Measurements from ENCODE around the gene NTNG2. TPM values are rescaled to one million over a fixed set of nuclear protein-coding genes. Genes with fewer than 3 reads are reported as not detected.

The NTNG2 gene
- total and polyA plus RNA-seq, 10 of the 15 experiments (the other 5 are each of a cell fraction or from before 2014, with no cell fraction given), result 0.37 to 0.79 (median 0.45) TPM; not detected in 6

GRCh38 chr9:132152231-132152630 is 9.6 kb upstream of the NTNG2 start:
- no peak for DNase-seq (ENCODE audit: low read depth, low spot score)
- in situ Hi-C loops (cut with MboI) (no loop called here), intact Hi-C loops (cut with micrococcal nuclease; ENCODE audit: unreplicated experiment) (no loop called here)
- whole genome bisulfite sequencing (ENCODE audit: insufficient coverage, insufficient replicate concordance, low lambda C conversion rate, missing lambda C conversion rate), result 59% methylated on average over 10 of the region's 10 CpGs
- Histone ChIP-seq H3K9me3 (replicated peaks; ENCODE audit: control insufficient read depth, insufficient read depth, low read length) (no peaks in the 10 kb centered on the region), H3K4me2 (ENCODE audit: control insufficient read depth, insufficient read depth) (no peak overlapping the region), H3K27ac (ENCODE audit: control insufficient read depth, insufficient read depth) (no peak overlapping the region), H3K27me3 (replicated peaks in 1 of 2; ENCODE audit: control insufficient read depth in 2 of 2, insufficient read depth in 2 of 2, low read length in 1 of 2) (no peaks in the 10 kb centered on the region; a peak in 3 of 4 replicates), H3K4me3 (no peak overlapping the region), H3K79me2 (ENCODE audit: control insufficient read depth, insufficient read depth, low read length) (no peaks in the 10 kb centered on the region), H3K4me1 (ENCODE audit: control insufficient read depth, insufficient read depth, low read length) (no peaks in the 10 kb centered on the region), H3K9ac (ENCODE audit: control insufficient read depth, insufficient read depth, low read length) (no peak overlapping the region), H2AFZ (ENCODE audit: control insufficient read depth, low read depth, low read length) (no peak overlapping the region), H3K36me3 (ENCODE audit: control insufficient read depth in 2 of 2, insufficient read depth in 2 of 2, low read length in 1 of 2) (no peaks in the 10 kb centered on the region), H4K20me1 (ENCODE audit: control insufficient read depth, insufficient read depth) (no peaks in the 10 kb centered on the region; the same call in 1 of the 2 replicates)
- no peak for ATAC-seq
- FAIRE-seq, result no peak
- no TSS peak for BruUV-seq (replicated peaks)
- RAD21 ChIA-PET (ENCODE audit: unreplicated experiment), result no interaction called here
- SMC1A ChIA-PET (ENCODE audit: uncharacterized antibody, unreplicated experiment), result no interaction called here
- POLR2A ChIA-PET, result no interaction called here
- TF ChIP-seq E4F1 (IDR thresholded peaks at IDR 0.05; ENCODE audit: borderline replicate concordance, partially characterized antibody), result no peak
- no peak for TF ChIP-seq SMC3 (IDR thresholded peaks at IDR 0.05; ENCODE audit: borderline replicate concordance, low read length)
- CTCF ChIA-PET, result no interaction called here

- SMC1A ChIA-PET (ENCODE audit: uncharacterized antibody, unreplicated experiment), result no interaction called here
- no peak overlapping the region for H3K9ac ChIP-seq (ENCODE audit: control insufficient read depth, insufficient read depth, low read length)
- no peaks in the 10 kb centered on the region for H3K4me1 ChIP-seq (ENCODE audit: control insufficient read depth, insufficient read depth, low read length)
- POLR2A ChIA-PET, result no interaction called here
- H4K20me1 ChIP-seq (ENCODE audit: control insufficient read depth, insufficient read depth), result no peaks in the 10 kb centered on the region; the same call in 1 of the 2 replicates
- BruUV-seq (replicated peaks), result no TSS peak
- intact Hi-C loops (cut with micrococcal nuclease; ENCODE audit: unreplicated experiment), result no loop called here
- H2AFZ ChIP-seq (ENCODE audit: control insufficient read depth, low read depth, low read length), result no peak overlapping the region
- no peaks in the 10 kb centered on the region for H3K79me2 ChIP-seq (ENCODE audit: control insufficient read depth, insufficient read depth, low read length)
- H3K27me3 ChIP-seq (replicated peaks in 1 of 2; ENCODE audit: control insufficient read depth in 2 of 2, insufficient read depth in 2 of 2, low read length in 1 of 2), result peaks cover 0 to 6% of the 10 kb centered on the region in 2 experiments; a peak in 3 of 4 replicates
- H3K9me3 ChIP-seq (replicated peaks; ENCODE audit: control insufficient read depth, insufficient read depth, low read length), result no peaks in the 10 kb centered on the region
- in situ Hi-C loops (cut with MboI), result no loop called here
- no peak overlapping the region for H3K27ac ChIP-seq (ENCODE audit: control insufficient read depth, insufficient read depth)
- FAIRE-seq, result no peak
- no peak for DNase-seq (ENCODE audit: low read depth, low spot score)
- ATAC-seq, result no peak
- CTCF ChIA-PET, result interaction anchor here (0.7 kb wide), 1 partner anchor 117 kb away, joined by 3 read pairs; no protein-coding TSS in a partner anchor
- no peak overlapping the region for H3K4me2 ChIP-seq (ENCODE audit: control insufficient read depth, insufficient read depth)
- no peaks in the 10 kb centered on the region for H3K36me3 ChIP-seq (ENCODE audit: control insufficient read depth in 2 of 2, insufficient read depth in 2 of 2, low read length in 1 of 2)
- RAD21 ChIA-PET (ENCODE audit: unreplicated experiment), result no interaction called here
- 39% methylated on average over 16 of the region's 16 CpGs for WGBS (ENCODE audit: insufficient coverage, insufficient replicate concordance, low lambda C conversion rate, missing lambda C conversion rate)
- H3K4me3 ChIP-seq, result no peak overlapping the region
- TF ChIP-seq E4F1 (IDR thresholded peaks at IDR 0.05; ENCODE audit: borderline replicate concordance, partially characterized antibody) (no peak), SUPT20H (IDR thresholded peaks at IDR 0.05; ENCODE audit: borderline replicate concordance, control insufficient read depth, low read depth, low read length) (no peak), ESRRA (IDR thresholded peaks at IDR 0.05; ENCODE audit: low read length) (no peak), DPF2 (IDR thresholded peaks at IDR 0.05) (no peak), TBL1XR1 (IDR thresholded peaks at IDR 0.05; ENCODE audit: low read depth, low read length) (no peak), PAX8 (IDR thresholded peaks at IDR 0.05) (no peak), RCOR1 (conservative IDR thresholded peaks at IDR 0.05; ENCODE audit: low read depth, low read length) (no peak), MTA2 (IDR thresholded peaks at IDR 0.05; ENCODE audit: low read depth) (no peak), EGR1 (IDR thresholded peaks at IDR 0.05; ENCODE audit: borderline replicate concordance in 1 of 2, low read depth in 2 of 2, low read length in 2 of 2) (no peak), NR2C2 (IDR thresholded peaks at IDR 0.05; ENCODE audit: borderline replicate concordance, control insufficient read depth, insufficient read length, low read depth) (no peak)
Measured at GRCh38 chr9:132154863-132155567, 6.8 kb upstream of the NTNG2 start.
